H1 (cell line): ENCODE data around the gene CACFD1. TPM values are rescaled to one million over a fixed set of nuclear protein-coding genes. Genes with fewer than 3 reads are reported as not detected.

Source experiments
- ATF3 ChIP-seq: IDR thresholded peaks from 2 replicates; pipeline ENCODE4 v1.6.1; 2011; ENCODE audit warnings: low read depth, mild to moderate bottlenecking, low read length; ENCODE audit not compliant: insufficient read depth
- CBX8 ChIP-seq: fragments of 300-800, 300-1000 bp; sonication (generic); IDR thresholded peaks from 2 replicates; pipeline ENCODE4 v1.7.1; 2016; ENCODE audit warnings: low read depth, low read length, borderline replicate concordance
- CEBPB ChIP-seq: IDR thresholded peaks from 2 replicates; pipeline ENCODE4 v1.6.1; 2012; ENCODE audit warnings: low read depth, low read length
- CHD7 ChIP-seq: fragments of 300-600 bp; sonication (generic); IDR thresholded peaks from 2 replicates; pipeline ENCODE4 v1.7.1; 2012; ENCODE audit warnings: low read length, moderate library complexity, mild to moderate bottlenecking, inconsistent platforms; ENCODE audit not compliant: insufficient replicate concordance
- EP300 ChIP-seq, 2 experiments: IDR thresholded peaks; 1 replicate in 1 of 2; 2 replicates in 1 of 2; pipeline ENCODE4 v1.6.1; 2011 to 2012; ENCODE audit warnings: low read depth in 2 of 2, low read length in 2 of 2, mild to moderate bottlenecking in 2 of 2, borderline replicate concordance in 1 of 2, inconsistent platforms in 1 of 2, moderate library complexity in 1 of 2
- KDM5A ChIP-seq: fragments of 200-600 bp; IDR thresholded peaks from 2 replicates; pipeline ENCODE4 v1.7.1; 2012; ENCODE audit warnings: mild to moderate bottlenecking, low read length, inconsistent platforms, mixed read lengths
- NANOG ChIP-seq: IDR thresholded peaks from 2 replicates; pipeline ENCODE4 v1.6.1; 2011; ENCODE audit warnings: low read length, low read depth, mild to moderate bottlenecking, inconsistent platforms; ENCODE audit not compliant: insufficient read depth, poor library complexity, severe bottlenecking
- RFX5 ChIP-seq: IDR thresholded peaks from 2 replicates; pipeline ENCODE4 v1.6.1; 2011; ENCODE audit warnings: low read depth, low read length, improper control_type of control experiment, borderline replicate concordance
- TEAD4 ChIP-seq: IDR thresholded peaks from 2 replicates; pipeline ENCODE4 v1.6.1; 2012; ENCODE audit warnings: low read depth, low read length, inconsistent platforms, mixed read lengths
- polyA plus RNA-seq, 7 experiments: library from polyadenylated mRNA; depleted of rRNA in 3 of 7; stranded (reverse) in 5 of 7; unstranded in 2 of 7; fragments of >200 nt in 5 of 7; fragments of 200-250 nt in 2 of 7; gene quantifications; 1 replicate in 5 of 7; 2 replicates in 1 of 7; 4 replicates in 1 of 7; pipeline versions ENCODE4 v1.2.1 to v1.2.3, GENCODE V29; 2011 to 2013; ENCODE audit warnings: missing spikeins in 2 of 7, mixed read lengths in 2 of 7
- total RNA-seq: library from RNA; stranded (reverse); fragmentation: NEBNext Ultra II Directional; extraction: Animal tissue kit (Norgen Biotek cat#: 25700); gene quantifications from 2 replicates; pipeline ENCODE4 v1.2.1, GENCODE V29; 2021

CACFD1 gene
- total and polyA plus RNA-seq, 2 of the 8 experiments (the other 6 are each of a cell fraction or from before 2014, with no cell fraction given), result 13.4 to 15.5 TPM

GRCh38 chr9:133467101-133467500 lies 7.3 kb downstream of the CACFD1 start (continued):
- no peak for TF ChIP-seq CHD7
- 0 out of 2 replicates have a peak, but pooled peaks have one; percentile 21 for TF ChIP-seq TEAD4
- no peak for TF ChIP-seq EP300 (IDR thresholded peaks at IDR 0.05; ENCODE audit: borderline replicate concordance in 1 of 2, low read depth in 2 of 2, low read length in 2 of 2)
- TF ChIP-seq RFX5, result no peak
- no peak for TF ChIP-seq ATF3
- TF ChIP-seq NANOG, result no peak
- no peak for TF ChIP-seq KDM5A
- no peak for TF ChIP-seq CBX8
- no peak for TF ChIP-seq CEBPB
